ENCODE measurements around the gene FAAP24. TPM values are rescaled to one million over a fixed set of nuclear protein-coding genes. Genes with fewer than 3 reads are reported as not detected.
"Not testable (repeated sequence)": the region's sequence is repeated elsewhere in the genome, so short reads cannot be mapped to it uniquely, and the experiment has no call there.

FAAP24 gene
- total and polyA plus RNA-seq, 2 of the 8 experiments (the other 6 are each of a cell fraction or from before 2014, with no cell fraction given) = 3.3 to 4.2 TPM

DNA sequence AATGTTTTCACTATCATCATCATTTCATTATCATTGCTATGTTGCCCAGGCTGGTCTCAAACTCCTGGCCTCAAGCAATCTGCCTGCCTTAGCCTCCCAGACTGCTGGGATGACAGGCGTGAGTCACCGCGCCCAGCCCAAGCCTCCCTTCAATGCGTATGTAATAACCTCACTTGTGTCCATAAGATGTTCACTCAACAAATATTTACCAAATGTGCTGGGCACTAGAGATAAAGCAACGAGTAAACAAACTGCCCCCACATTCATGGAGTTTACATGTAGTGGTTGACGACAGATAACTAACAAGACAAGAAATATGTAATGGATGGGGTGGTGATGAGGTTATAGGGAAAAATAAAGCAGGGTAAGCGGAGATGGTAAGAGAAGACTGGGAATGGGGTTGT lies 25.0 kb downstream of the FAAP24 start:
- FAIRE-seq; H3K4ac ChIP-seq (replicated peaks; ENCODE audit: insufficient read length, low read depth, low read length); H3K9ac ChIP-seq (replicated peaks in 1 of 4; ENCODE audit: extremely low read depth in 1 of 4, low read depth in 3 of 4, low read length in 3 of 4); H2BK5ac ChIP-seq (ENCODE audit: low read depth, low read length); H4K20me1 ChIP-seq (replicated peaks in 1 of 2; ENCODE audit: control insufficient read depth in 1 of 2, insufficient read depth in 2 of 2, low read length in 2 of 2); H3K56ac ChIP-seq (replicated peaks; ENCODE audit: insufficient read length, low read depth, low read length); H3K79me2 ChIP-seq (ENCODE audit: control insufficient read depth in 1 of 2, insufficient read depth in 2 of 2, low read length in 2 of 2); H3K4me3 ChIP-seq (ENCODE audit: extremely low read depth in 1 of 4, insufficient read depth in 2 of 4, low read depth in 3 of 4, low read length in 4 of 4); H2BK15ac ChIP-seq (ENCODE audit: low read length); H3K23ac ChIP-seq (ENCODE audit: insufficient read length); H2BK120ac ChIP-seq (replicated peaks; ENCODE audit: low read depth, low read length); H3K18ac ChIP-seq (ENCODE audit: extremely low read depth, low read length); H4K5ac ChIP-seq (ENCODE audit: insufficient read length, low read depth, low read length); H3K14ac ChIP-seq (ENCODE audit: insufficient read length); H3K4me1 ChIP-seq (replicated peaks in 1 of 4; ENCODE audit: control insufficient read depth in 3 of 4, insufficient read depth in 4 of 4, low read length in 3 of 4); H4K91ac ChIP-seq (replicated peaks; ENCODE audit: insufficient read length, low read length); H3K27me3 ChIP-seq (replicated peaks in 1 of 4; ENCODE audit: control insufficient read depth in 3 of 4, extremely low read depth in 1 of 4, insufficient read depth in 3 of 4, low read length in 3 of 4); CTCF ChIA-PET (ENCODE audit: partially characterized antibody); H2BK12ac ChIP-seq (ENCODE audit: low read depth, low read length); DNase-seq (ENCODE audit: low read depth in 1 of 2, low spot score in 2 of 2); H2AFZ ChIP-seq (ENCODE audit: low read length); H3K79me1 ChIP-seq (ENCODE audit: low read depth, low read length); H2BK20ac ChIP-seq (ENCODE audit: low read length); H3K9me3 ChIP-seq (ENCODE audit: insufficient read depth in 2 of 2, low read depth in 1 of 2, low read length in 1 of 2); H2AK5ac ChIP-seq (ENCODE audit: low read depth, low read length); H3K4me2 ChIP-seq (ENCODE audit: insufficient read depth in 1 of 2, low read depth in 2 of 2, low read length in 2 of 2); H3K23me2 ChIP-seq (ENCODE audit: low read depth, low read length); H4K8ac ChIP-seq (ENCODE audit: extremely low read depth, insufficient read depth, low read length); POLR2A ChIA-PET (ENCODE audit: partially characterized antibody); H3K27ac ChIP-seq (ENCODE audit: low read depth, low read length): not testable (repeated sequence)
- H3K36me3 ChIP-seq (ENCODE audit: control insufficient read depth in 2 of 4, insufficient read depth in 4 of 4, low read length in 3 of 4) = peaks cover 7 to 30% (median 19%) of the 10 kb centered on the region in 4 experiments; a peak in 6 of 8 replicates
- 80% methylated on average over 7 of the region's 7 CpGs; no CpG with 5 or more reads in 1 of the 2 experiments for WGBS, 2 experiments (ENCODE audit: extremely low coverage in 1 of 2, insufficient coverage in 1 of 2, insufficient read length in 1 of 2, insufficient replicate concordance in 2 of 2, low coverage in 1 of 2, low lambda C conversion rate in 2 of 2, missing lambda C conversion rate in 1 of 2)
